ENCODE data around the gene RELT. TPM values are rescaled to one million over a fixed set of nuclear protein-coding genes. Genes with fewer than 3 reads are reported as not detected.

Gene RELT
- total RNA-seq, 2 experiments from 2014 or later: 23.2 to 24.2 TPM

DNA sequence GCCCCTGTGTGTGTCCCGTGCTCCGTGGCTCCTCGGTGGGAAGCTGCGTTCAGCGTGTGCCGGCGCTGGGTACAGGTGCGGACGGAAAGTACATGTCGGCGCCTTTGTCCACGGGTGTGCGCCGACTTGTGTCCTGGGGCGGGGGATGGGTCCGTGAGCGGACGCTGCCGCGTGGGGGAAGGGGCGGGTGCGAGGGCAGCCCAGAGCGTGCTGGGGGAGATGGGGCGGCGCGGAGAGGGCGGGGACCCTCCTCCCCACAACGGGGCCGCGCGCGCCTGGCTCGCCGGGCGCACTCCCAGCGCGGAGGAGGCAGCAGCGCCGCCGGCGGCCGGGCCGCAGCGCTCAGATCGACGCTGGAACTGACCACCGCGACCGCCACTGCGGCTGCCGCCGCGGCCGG lies 33.6 kb upstream of the RELT start:
- H3K9me3 Mint-ChIP-seq: no peaks in the 10 kb centered on the region
- H3K27me3 Mint-ChIP-seq: no peaks in the 10 kb centered on the region
- no peak overlapping the region for H3K4me3 Mint-ChIP-seq
- no peak for DNase-seq
- H3K27ac Mint-ChIP-seq: no peak overlapping the region
- no peaks in the 10 kb centered on the region for H3K4me1 Mint-ChIP-seq
- no peaks in the 10 kb centered on the region for H3K36me3 Mint-ChIP-seq

DNA sequence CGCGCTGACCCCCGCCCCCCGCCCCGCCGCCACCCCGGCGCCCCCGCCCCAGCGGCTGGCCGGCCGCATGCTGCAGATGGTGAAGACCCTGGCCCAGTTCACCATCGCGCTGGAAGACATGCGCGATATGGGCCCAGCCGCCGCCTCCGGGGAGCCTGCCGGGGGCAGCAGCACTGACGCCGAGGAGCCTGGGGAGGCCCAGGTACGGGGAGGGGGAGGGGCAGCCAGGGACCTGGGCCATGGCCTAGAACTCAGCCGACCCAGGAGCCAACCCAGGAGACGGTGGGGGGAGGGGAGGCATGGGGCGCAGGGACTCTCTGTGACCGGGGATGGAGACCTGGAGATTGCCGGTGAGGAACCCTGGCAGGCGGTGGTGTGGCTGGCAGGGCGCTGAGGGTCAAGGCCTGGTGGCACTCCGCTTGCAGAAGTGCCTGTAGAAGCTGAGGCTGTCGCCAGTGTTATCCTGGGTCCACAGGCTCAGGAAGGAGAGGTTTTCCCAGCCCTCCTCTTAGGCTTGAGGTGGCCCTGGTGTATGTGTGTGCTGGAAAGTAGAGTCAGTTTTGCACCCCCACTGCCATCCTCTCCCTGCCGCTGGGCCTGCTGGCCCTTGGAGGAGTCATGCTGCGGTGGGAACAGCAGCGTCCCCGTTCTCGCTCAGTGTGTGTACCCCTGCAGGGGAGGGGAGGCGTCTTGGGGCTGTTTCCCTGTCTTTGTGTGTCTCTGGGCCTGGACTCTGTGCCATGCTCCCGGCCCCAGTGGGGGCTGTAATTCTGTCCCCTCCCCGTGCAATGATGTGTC lies 32.9 kb upstream of the RELT start:
- H3K9me3 Mint-ChIP-seq: no peaks in the 10 kb centered on the region
- H3K4me3 Mint-ChIP-seq: no peak overlapping the region
- no peaks in the 10 kb centered on the region for H3K36me3 Mint-ChIP-seq
- H3K4me1 Mint-ChIP-seq: no peaks in the 10 kb centered on the region
- H3K27me3 Mint-ChIP-seq: no peaks in the 10 kb centered on the region
- no peak for DNase-seq
- H3K27ac Mint-ChIP-seq: no peak overlapping the region

DNA sequence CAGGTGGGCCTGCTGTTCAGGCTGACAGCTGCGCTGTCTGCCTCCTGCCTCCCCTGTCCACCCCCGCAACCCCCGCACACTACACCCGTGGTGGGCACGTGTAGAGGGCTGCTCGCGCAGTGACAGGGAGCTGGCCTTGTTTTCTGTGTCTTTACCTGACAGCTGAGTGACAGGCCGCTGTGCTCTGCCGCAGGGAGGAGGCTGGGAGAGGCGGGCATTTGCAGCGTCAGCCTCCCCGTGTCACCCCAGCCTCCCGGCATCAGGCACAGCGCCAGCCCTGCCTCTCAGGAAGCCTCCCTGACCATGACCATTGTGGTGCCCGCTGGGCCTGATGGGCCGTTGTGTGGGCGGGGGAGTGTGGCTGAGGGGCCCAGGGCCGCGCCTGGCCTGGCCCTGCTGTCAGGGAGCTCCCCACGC lies 32.0 kb upstream of the RELT start:
- H3K27me3 Mint-ChIP-seq: no peaks in the 10 kb centered on the region
- H3K9me3 Mint-ChIP-seq: no peaks in the 10 kb centered on the region
- H3K27ac Mint-ChIP-seq: no peak overlapping the region
- DNase-seq: no peak
- H3K36me3 Mint-ChIP-seq: no peaks in the 10 kb centered on the region
- no peaks in the 10 kb centered on the region for H3K4me1 Mint-ChIP-seq
- no peak overlapping the region for H3K4me3 Mint-ChIP-seq

DNA sequence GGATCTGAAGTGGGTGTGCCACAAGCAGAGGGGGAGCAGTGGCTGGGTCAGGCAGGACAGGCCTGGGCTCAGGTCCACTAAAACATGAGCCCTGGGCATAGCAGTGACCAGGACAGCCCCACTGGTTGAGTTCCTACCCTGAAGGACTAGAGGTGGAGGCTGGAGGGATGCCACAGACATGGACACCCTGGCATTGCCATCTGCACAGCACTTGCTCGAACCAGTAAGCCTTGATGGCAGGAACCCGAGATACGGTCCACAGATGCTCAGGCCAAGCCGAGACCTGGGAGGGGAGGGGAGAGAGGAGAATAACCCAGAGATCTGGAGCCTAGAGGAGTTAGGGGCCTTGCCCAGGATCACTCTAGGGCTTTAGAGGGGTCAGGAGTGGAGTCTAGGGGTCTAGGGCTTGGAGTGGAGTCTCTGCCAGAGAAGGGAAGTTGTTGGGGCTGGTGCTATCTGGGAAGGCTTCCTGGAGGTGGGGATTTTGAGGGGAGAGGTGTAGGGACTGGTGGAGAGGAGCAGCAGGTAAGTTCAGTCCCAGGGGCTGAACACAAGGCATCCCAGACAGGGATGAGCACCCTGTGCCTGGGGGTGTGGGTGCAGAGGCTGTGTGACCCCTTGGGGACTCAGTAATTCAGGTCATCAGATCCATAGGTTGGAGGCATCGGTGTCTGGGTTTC lies 30.6 kb upstream of the RELT start:
- H3K27me3 Mint-ChIP-seq: no peaks in the 10 kb centered on the region
- no peaks in the 10 kb centered on the region for H3K4me1 Mint-ChIP-seq
- no peak overlapping the region for H3K4me3 Mint-ChIP-seq
- DNase-seq: no peak
- H3K36me3 Mint-ChIP-seq: no peaks in the 10 kb centered on the region
- H3K27ac Mint-ChIP-seq: no peak overlapping the region
- no peaks in the 10 kb centered on the region for H3K9me3 Mint-ChIP-seq

DNA sequence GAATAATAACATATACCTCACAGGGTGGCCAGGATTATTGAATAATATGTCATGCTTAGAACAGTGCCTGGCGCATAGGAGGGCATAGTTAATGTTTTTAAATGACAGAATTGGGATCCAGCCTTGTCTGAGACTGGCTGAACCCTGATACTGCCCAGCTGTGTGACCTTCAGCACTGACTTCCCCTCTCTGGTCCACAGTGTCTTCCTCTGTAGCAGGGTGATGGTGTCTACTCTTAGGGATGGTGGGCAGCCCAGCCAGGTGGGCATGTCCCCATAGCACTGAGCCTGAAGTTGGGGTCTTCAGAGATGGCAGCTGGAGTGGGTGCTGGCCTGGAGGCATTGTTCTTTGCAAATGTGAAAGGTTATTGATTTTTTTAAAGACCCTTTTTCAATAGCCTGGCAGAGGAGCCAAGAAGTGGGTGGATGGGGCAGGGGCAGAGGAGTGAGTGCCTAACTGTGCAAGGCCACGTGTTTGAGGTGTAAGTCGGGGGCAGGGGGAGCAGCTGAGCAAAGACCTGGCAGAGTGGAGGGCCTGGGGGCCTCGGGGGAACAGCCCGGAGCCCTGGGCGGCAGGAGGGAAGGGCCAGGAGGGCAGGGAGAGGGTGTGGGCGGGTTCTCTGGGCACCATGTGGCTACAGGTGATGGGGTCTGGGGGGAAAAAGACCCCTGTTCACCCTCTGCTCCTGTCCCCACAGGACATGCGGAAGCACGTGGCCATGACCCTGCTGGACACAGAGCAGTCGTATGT lies 29.8 kb upstream of the RELT start:
- H3K27ac Mint-ChIP-seq: no peak overlapping the region
- DNase-seq: no peak
- H3K36me3 Mint-ChIP-seq: no peaks in the 10 kb centered on the region
- H3K9me3 Mint-ChIP-seq: no peaks in the 10 kb centered on the region
- H3K27me3 Mint-ChIP-seq: no peaks in the 10 kb centered on the region
- H3K4me1 Mint-ChIP-seq: no peaks in the 10 kb centered on the region
- no peak overlapping the region for H3K4me3 Mint-ChIP-seq

DNA sequence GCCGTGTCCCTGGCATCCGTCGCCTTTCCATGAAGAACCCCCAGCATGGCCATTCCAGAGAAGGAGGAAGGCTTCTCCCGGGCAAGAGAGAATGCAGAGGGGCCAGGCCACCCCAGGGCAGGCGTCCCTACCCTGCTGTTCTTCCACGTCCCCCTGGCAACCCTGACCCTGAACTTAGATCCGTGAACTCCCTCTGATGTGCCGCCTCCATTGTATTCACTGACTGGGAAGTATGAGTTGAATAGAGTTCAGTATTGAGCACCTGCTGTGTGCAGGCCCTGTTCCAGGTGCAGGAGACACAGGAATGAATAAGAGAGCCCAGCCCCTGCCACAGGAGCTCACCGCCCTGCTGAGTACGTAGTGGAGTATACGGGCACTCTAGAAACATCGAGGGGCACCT lies 29.1 kb upstream of the RELT start:
- no peaks in the 10 kb centered on the region for H3K36me3 Mint-ChIP-seq
- no peak overlapping the region for H3K27ac Mint-ChIP-seq
- no peaks in the 10 kb centered on the region for H3K9me3 Mint-ChIP-seq
- no peak overlapping the region for H3K4me3 Mint-ChIP-seq
- no peaks in the 10 kb centered on the region for H3K27me3 Mint-ChIP-seq
- no peak for DNase-seq
- no peaks in the 10 kb centered on the region for H3K4me1 Mint-ChIP-seq

DNA sequence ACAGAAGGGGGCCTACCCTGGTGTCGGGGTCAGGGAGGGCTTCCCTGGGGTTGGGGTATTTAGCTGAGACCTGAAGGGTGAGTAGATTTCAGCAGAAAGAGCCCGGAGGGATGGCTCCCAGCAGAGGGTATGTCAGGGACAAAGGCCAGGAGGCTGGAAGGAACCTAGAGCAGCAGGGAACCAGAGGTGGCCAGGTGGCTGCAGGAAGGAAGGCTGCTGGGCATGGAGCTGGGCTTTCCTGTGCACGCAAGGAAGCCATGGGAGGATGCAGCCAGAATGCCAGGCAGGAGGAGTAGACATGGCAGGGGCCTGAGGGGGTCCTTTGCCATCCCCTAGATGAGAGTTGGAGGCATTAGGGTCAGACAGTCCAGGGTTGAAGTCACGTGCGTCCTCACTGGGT lies 27.4 kb upstream of the RELT start:
- no peaks in the 10 kb centered on the region for H3K27me3 Mint-ChIP-seq
- H3K27ac Mint-ChIP-seq: no peak overlapping the region
- H3K36me3 Mint-ChIP-seq: no peaks in the 10 kb centered on the region
- H3K4me1 Mint-ChIP-seq: no peaks in the 10 kb centered on the region
- no peaks in the 10 kb centered on the region for H3K9me3 Mint-ChIP-seq
- H3K4me3 Mint-ChIP-seq: no peak overlapping the region
- DNase-seq: no peak

DNA sequence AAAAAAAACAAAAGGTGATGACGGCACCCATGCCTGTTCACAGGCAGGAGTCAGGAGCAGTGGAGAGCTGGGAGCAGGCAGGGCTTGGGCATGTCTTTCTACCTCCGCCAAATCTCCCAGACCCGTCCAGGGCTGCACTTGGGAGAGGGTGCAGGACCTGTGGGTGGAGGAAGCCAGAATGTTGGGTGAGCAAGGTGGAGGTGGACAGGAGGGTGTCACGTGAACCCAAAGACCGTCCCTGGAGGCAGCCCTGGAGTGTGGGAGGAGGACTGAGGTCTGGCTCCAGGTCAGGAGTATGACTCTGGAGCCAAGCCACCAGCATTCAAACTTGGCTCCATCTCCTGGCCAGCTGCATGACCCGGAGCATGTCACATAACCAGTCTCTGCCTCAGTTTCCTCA lies 26.6 kb upstream of the RELT start:
- Mint-ChIP-seq H3K27ac (no peak overlapping the region), H3K27me3 (no peaks in the 10 kb centered on the region), H3K4me3 (no peak overlapping the region), H3K9me3 (no peaks in the 10 kb centered on the region), H3K4me1 (no peaks in the 10 kb centered on the region), H3K36me3 (no peaks in the 10 kb centered on the region)
- DNase-seq: no peak

DNA sequence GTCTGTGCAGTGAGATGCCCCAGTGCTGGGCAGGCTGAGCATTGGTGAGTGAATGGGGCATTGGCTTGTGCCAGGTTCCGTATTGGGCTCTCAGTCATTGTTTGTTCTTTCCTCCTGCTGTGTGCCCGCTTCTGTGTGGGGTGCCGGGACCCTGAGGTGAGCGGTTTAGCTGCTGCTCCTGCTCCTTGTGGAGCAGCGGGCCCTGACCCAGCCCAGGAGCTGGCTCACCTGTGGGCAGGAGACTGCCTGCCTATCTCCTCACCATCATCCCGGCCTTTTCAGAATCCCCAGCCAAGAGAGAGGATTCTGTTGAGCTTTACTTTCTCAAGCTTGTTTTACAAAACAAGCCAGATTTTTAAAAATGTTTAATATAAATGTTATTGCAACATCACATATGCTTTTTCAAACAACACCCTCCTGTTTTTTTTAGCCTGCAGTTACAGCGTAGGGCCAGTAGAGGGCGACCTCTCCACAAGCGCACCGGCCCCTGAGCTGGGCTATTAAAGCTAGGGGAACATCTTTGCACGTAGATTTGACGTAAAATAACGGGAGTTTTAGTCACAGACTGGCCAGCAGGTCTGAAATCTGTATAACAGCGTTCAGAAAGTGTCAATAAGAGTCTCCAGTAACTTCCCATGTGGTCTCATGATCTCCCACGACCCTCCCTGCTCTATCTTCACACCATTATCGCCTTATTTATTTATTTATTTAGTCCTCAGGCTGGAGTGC lies 25.1 kb upstream of the RELT start:
- peak; percentile 50 for DNase-seq
- H3K4me1 Mint-ChIP-seq: no peaks in the 10 kb centered on the region
- no peaks in the 10 kb centered on the region for H3K36me3 Mint-ChIP-seq
- H3K9me3 Mint-ChIP-seq: no peaks in the 10 kb centered on the region
- no peak overlapping the region for H3K4me3 Mint-ChIP-seq
- no peaks in the 10 kb centered on the region for H3K27me3 Mint-ChIP-seq
- no peak overlapping the region for H3K27ac Mint-ChIP-seq

DNA sequence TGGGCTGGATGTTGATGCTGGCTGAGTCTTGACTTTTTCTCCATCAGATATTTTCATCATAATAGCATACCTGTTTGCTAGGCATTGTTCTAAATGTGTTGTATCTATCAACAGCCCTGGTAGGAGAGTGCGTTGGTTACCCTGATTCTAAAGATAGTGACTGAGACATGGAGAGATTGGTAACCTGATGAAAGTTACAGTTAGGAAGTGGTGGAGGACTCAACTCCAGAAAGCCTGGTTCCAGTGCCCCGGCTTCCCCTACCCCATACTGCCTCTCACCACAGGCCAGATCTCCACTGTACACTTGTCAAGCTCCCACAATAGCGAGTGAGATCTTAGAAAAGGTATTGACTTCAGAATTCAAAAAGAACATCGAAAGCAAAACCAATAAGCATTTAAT lies 22.8 kb upstream of the RELT start:
- Mint-ChIP-seq H3K27me3 (no peaks in the 10 kb centered on the region), H3K9me3 (no peaks in the 10 kb centered on the region), H3K4me1 (no peaks in the 10 kb centered on the region), H3K4me3 (no peak overlapping the region), H3K27ac (no peak overlapping the region), H3K36me3 (no peaks in the 10 kb centered on the region)
- DNase-seq: no peak

DNA sequence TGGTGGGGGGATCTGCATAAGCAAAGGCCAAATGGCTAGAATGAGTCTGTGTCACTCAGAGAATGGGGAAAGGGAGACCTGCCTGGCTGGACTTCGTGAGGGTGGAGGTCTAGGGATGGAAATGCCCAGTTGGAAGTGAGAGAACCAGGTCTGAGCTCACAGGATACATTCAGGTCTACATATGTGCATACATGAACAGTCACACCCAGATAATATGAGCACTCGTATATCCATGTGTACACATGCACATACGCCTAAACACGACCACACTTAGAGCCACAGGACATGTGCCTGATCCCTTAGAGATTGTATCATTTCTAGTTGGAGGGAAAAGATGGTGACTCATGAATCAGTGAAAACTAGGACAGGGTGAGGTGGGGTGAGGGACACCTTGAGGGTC lies 21.1 kb upstream of the RELT start:
- no peaks in the 10 kb centered on the region for H3K36me3 Mint-ChIP-seq
- H3K9me3 Mint-ChIP-seq: no peaks in the 10 kb centered on the region
- no peak overlapping the region for H3K27ac Mint-ChIP-seq
- no peaks in the 10 kb centered on the region for H3K4me1 Mint-ChIP-seq
- no peak for DNase-seq
- no peak overlapping the region for H3K4me3 Mint-ChIP-seq
- H3K27me3 Mint-ChIP-seq: no peaks in the 10 kb centered on the region

DNA sequence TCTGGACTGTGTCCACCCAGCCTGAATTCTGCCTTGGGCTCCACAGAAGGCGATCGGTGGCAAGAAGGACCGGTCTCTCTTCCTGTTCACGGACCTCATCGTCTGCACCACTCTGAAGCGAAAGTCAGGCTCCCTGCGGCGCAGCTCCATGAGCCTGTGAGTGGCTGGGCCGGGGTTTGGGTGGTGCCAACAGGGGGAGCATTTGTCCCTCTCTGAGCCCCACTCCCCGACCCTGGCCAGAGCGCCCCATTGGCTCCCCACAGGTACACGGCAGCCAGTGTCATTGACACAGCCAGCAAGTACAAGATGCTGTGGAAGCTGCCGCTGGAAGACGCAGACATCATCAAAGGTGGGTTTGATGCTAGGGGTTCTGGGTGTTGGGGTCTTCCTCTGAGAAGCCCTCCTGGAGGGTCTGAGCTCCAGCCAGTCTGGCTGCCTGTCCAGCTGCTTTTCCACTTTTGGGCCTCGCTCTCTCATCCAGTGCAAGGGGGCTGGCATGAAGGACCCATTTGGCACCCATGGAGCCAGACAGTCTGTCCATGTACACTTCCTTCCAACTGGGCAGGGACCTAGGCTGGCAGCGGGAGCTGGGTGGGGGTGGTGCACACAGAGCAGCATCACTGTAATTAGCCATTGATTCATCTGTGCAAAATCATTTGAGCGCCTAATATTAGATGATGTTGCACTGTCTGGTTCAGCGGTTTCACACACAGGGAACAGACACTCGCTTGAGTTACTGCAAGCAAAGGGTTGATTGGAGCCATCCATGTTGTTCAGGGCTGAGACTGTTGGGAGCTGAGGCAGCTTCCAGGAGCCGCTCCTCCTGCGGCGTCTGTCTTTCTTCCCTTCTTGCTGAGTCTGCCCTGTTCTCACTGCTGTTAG lies 19.0 kb upstream of the RELT start:
- no peak overlapping the region for H3K4me3 Mint-ChIP-seq
- no peaks in the 10 kb centered on the region for H3K36me3 Mint-ChIP-seq
- H3K27me3 Mint-ChIP-seq: no peaks in the 10 kb centered on the region
- H3K27ac Mint-ChIP-seq: no peak overlapping the region
- H3K4me1 Mint-ChIP-seq: no peaks in the 10 kb centered on the region
- no peaks in the 10 kb centered on the region for H3K9me3 Mint-ChIP-seq
- DNase-seq: no peak

DNA sequence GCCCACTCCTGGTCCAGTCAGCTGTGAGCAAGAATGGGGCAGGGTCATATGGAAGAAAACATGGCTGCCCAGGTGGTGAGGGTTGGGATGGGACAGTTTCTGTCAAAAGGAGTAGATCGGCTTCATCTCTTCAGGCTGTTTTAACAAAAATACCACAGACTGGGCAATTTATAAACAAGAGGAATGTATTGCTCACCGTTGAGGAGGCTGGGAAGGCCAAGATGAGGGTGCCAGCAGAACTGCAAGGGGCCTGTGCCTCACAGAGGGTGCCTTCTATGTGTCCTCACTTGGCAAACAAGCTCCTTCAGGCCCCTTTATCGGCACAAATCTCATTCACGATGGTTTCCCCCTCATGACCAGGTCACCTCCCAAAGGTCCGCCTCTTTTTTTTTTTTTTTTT lies 18.1 kb upstream of the RELT start:
- Mint-ChIP-seq H3K9me3 (no peaks in the 10 kb centered on the region), H3K27me3 (no peaks in the 10 kb centered on the region), H3K4me1 (no peaks in the 10 kb centered on the region), H3K36me3 (no peaks in the 10 kb centered on the region), H3K4me3 (no peak overlapping the region), H3K27ac (no peak overlapping the region)
- no peak for DNase-seq

DNA sequence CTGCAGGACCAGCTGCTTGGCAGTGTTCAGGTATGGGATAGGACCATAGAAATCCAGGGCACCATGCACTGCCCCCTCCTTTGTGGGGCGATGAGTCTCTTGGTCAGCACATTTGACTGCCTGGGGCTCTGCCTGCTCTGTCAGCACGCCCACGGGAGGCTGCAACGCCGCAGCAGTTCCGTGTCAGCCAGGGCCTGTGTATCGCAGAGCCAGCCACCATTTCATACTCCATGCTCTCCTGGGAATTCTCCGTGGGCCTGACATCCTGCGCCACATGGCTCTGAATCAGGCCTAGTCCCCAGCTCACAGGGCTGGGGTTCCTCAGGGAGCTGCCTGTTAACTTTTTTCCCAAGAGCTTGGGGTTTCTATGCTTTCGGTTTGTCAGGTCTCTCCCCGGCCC lies 16.9 kb upstream of the RELT start:
- no peaks in the 10 kb centered on the region for H3K4me1 Mint-ChIP-seq
- no peak overlapping the region for H3K27ac Mint-ChIP-seq

More for the DNA sequence above, 16.9 kb upstream of the RELT start:
- no peak overlapping the region for H3K4me3 Mint-ChIP-seq
- no peaks in the 10 kb centered on the region for H3K9me3 Mint-ChIP-seq
- no peaks in the 10 kb centered on the region for H3K36me3 Mint-ChIP-seq
- H3K27me3 Mint-ChIP-seq: no peaks in the 10 kb centered on the region
- no peak for DNase-seq
